NCI-H1436 treated with DMSO at 0.1 percent for 48 hours (cell line): ENCODE results near the gene CAMTA1.
"Not testable (repeated sequence)": the region's sequence is repeated elsewhere in the genome, so short reads cannot be mapped to it uniquely, and the experiment has no call there.

ENCODE experiments used
- DNase-seq: peaks from one replicate; lab custom pipeline; 2025; lab: John Stamatoyannopoulos, UW

The CAMTA1 gene

GRCh38 chr1:7149080-7149838 lies 364.0 kb downstream of the CAMTA1 start:
- DNase-seq = no peak

- no peak for DNase-seq
These were observed 365.5 kb downstream of the CAMTA1 start for GRCh38 chr1:7150724-7151280.

GRCh38 chr1:7151978-7152377 lies 366.7 kb downstream of the CAMTA1 start:
- no peak for DNase-seq

- DNase-seq = no peak
These were observed 367.4 kb downstream of the CAMTA1 start for GRCh38 chr1:7152655-7153054.

GRCh38 chr1:7153464-7153863 lies 368.2 kb downstream of the CAMTA1 start:
- DNase-seq = no peak

GRCh38 chr1:7159116-7159781 lies 374.0 kb downstream of the CAMTA1 start:
- DNase-seq = no peak

GRCh38 chr1:7168554-7168953 lies 383.3 kb downstream of the CAMTA1 start:
- not testable (repeated sequence) for DNase-seq

- no peak for DNase-seq
These were observed 385.9 kb downstream of the CAMTA1 start for GRCh38 chr1:7171168-7171567.

GRCh38 chr1:7171574-7171973 lies 386.3 kb downstream of the CAMTA1 start:
- no peak for DNase-seq

- DNase-seq = no peak
These were observed 387.6 kb downstream of the CAMTA1 start for GRCh38 chr1:7172804-7173203.

GRCh38 chr1:7174561-7174960 lies 389.3 kb downstream of the CAMTA1 start:
- no peak for DNase-seq

GRCh38 chr1:7174980-7175906 lies 390.0 kb downstream of the CAMTA1 start:
- no peak for DNase-seq

GRCh38 chr1:7177021-7177420 lies 391.8 kb downstream of the CAMTA1 start:
- DNase-seq = no peak

GRCh38 chr1:7177438-7178146 lies 392.3 kb downstream of the CAMTA1 start:
- DNase-seq = no peak

- no peak for DNase-seq
These were observed 393.1 kb downstream of the CAMTA1 start for GRCh38 chr1:7178336-7178735.

GRCh38 chr1:7178741-7179140 lies 393.5 kb downstream of the CAMTA1 start:
- DNase-seq = no peak

GRCh38 chr1:7185721-7186120 lies 400.5 kb downstream of the CAMTA1 start:
- DNase-seq = no peak

GRCh38 chr1:7186382-7187111 lies 401.3 kb downstream of the CAMTA1 start:
- DNase-seq = peak; percentile 7

GRCh38 chr1:7187112-7187493 lies 401.8 kb downstream of the CAMTA1 start:
- no peak for DNase-seq

GRCh38 chr1:7190261-7190660 lies 405.0 kb downstream of the CAMTA1 start:
- no peak for DNase-seq

GRCh38 chr1:7192453-7192852 lies 407.2 kb downstream of the CAMTA1 start:
- DNase-seq = no peak
